ENCODE data around the gene SIPA1L3.

The SIPA1L3 gene

DNA sequence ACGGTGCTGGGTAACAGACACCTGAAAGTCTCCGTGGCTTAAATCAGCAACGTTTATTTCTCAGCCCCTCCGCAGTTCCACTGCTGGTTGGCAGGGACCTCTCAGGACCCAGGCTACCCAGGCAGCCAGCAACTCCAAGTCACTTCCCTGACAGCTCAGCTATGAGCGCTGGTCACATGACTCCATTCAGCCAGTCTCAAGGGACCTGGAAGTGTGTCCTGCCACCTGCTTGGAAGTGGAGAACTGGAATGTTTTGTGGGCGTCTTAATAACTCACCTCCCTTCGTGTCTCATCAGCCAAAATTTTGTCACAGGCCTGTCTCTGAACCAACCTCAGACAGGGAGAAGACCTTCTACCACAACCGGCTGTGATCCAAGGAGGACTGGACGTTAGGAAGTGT is 244.2 kb downstream of the SIPA1L3 start:
- ChIA-PET CTCF (no interaction called here), POLR2A (ENCODE audit: low non-redundant PET) (no interaction called here)
- TF ChIP-seq, protein P1, sequence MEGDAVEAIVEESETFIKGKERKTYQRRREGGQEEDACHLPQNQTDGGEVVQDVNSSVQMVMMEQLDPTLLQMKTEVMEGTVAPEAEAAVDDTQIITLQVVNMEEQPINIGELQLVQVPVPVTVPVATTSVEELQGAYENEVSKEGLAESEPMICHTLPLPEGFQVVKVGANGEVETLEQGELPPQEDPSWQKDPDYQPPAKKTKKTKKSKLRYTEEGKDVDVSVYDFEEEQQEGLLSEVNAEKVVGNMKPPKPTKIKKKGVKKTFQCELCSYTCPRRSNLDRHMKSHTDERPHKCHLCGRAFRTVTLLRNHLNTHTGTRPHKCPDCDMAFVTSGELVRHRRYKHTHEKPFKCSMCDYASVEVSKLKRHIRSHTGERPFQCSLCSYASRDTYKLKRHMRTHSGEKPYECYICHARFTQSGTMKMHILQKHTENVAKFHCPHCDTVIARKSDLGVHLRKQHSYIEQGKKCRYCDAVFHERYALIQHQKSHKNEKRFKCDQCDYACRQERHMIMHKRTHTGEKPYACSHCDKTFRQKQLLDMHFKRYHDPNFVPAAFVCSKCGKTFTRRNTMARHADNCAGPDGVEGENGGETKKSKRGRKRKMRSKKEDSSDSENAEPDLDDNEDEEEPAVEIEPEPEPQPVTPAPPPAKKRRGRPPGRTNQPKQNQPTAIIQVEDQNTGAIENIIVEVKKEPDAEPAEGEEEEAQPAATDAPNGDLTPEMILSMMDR (conservative IDR thresholded peaks at IDR 0.05; ENCODE audit: low read depth) = no peak

DNA sequence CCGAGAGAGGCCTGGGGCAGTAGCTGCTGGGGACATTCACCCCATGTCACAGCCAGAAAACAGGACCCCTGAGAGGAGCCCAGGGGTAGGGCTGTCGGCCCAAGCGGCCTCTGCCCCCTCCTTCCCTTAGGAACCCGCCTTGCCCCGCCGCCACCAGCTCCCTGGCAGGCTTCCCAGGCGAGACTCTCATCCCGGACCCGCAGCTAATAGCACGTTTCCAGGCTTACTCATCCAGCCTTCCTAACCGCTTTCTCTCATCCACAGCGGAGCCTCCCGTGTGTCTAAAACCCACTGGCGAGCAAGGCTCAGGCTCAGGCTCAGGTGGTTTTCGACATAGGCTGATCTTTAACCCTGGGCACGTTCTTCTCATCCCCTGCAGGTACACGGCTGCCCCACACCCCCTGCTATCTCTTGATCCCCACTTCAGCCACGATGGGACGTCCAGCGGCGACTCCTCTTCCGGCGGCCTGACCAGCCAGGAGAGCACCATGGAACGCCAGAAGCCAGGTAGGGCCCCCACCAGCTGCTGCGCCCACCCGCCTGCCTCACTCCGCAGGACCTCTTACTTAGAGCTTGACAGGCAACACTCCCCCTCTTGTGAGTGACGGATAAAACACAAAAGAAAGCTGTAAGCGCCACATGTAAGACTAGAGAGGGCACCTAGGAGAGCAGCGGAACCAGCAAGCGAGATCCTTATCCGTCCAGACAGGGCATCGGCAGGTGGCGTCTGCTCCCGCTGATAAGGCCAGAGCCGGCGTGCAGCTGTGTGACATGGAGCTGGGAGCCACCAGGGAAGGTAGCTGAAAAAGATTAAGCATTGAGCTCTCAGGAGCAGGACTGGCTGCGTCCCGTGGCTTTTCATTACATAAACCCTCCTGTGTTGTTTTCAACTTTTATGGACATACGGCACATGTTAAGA is 245.7 kb downstream of the SIPA1L3 start:
- peak; percentile 34 for DNase-seq (ENCODE audit: low spot score)
- TF ChIP-seq, protein P1 (conservative IDR thresholded peaks at IDR 0.05; ENCODE audit: low read depth) = no peak
- ChIA-PET POLR2A (ENCODE audit: low non-redundant PET) (no interaction called here), CTCF (interaction anchor here (0.6 to 1.3 kb wide), 2 partner anchors 10 to 58 kb away, joined by 3 to 6 read pairs; no protein-coding TSS in a partner anchor)
- H3K27ac ChIP-seq = peak overlapping the region; percentile 70

More for the DNA sequence above, 244.2 kb downstream of the SIPA1L3 start:
- H3K27ac ChIP-seq = peak overlapping the region; percentile 70
- DNase-seq (ENCODE audit: low spot score) = no peak

DNA sequence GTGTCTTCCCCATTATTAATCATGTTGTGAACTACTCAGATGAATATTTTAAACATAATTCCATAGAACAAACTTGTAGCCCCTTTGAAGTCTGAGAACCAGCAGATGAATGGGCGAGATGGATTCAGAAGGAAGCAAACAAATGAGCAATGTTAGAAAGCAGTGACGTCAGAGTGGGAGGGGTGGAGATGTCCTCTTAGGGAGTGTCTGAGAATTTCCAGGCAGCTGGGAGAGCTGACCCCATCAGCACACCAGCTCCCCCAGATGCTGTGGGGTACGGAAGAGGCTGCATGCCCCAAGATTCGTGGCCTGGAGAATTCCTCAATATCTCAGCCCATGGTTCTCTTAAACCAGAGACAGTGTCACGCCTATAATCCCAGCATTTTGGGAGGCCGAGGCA is 248.4 kb downstream of the SIPA1L3 start:
- no peak for DNase-seq (ENCODE audit: low spot score)
- H3K27ac ChIP-seq = peak overlapping the region; percentile 50
- ChIA-PET POLR2A (ENCODE audit: low non-redundant PET) (no interaction called here), CTCF (no interaction called here)
- TF ChIP-seq, protein P1 (conservative IDR thresholded peaks at IDR 0.05; ENCODE audit: low read depth) = no peak

DNA sequence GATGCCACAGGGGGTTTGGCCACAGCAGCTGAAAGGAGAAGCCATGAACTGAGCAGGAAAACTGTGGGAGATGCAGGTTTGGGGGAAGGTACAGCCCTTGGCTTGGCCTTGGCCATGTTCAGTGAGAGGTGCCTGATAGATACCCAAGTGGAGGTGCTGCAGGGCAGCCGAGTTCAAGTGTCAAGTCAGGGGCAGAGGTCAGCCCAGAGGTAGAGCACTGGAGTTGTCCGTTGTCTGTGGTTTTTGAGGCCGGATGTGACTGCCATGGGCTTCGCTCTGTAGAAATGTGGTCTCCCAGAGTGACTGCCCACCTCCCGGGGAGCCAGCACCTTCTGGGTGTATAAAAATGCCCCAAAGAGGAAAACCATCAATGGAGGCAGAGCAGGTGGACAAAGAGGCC is 251.7 kb downstream of the SIPA1L3 start:
- TF ChIP-seq, protein P1 (conservative IDR thresholded peaks at IDR 0.05; ENCODE audit: low read depth) = no peak
- CTCF ChIA-PET = no interaction called here
- no peak for DNase-seq (ENCODE audit: low spot score)
- POLR2A ChIA-PET (ENCODE audit: low non-redundant PET) = no interaction called here
- peak overlapping the region; percentile 97 for H3K27ac ChIP-seq

DNA sequence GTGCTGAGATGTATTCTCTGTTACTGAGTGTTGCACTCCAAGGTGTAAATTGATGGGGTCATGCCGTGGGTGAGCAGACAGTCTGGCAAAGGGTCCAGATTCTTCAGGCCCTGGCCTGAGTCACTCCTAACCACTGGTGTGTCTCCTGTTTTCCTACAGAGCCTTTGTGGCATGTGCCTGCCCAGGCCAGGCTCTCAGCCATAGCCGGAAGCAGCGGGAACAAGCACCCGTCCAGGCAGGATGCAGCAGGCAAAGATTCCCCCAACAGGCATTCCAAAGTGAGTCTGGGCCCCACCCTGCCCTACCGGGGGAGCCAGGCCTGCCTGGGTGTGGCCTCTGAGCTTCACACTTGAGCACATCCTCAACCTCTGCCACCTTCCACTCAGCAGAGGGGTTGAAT is 255.1 kb downstream of the SIPA1L3 start:
- ChIA-PET CTCF (no interaction called here), POLR2A (ENCODE audit: low non-redundant PET) (no interaction called here)
- TF ChIP-seq, protein P1 (conservative IDR thresholded peaks at IDR 0.05; ENCODE audit: low read depth) = no peak
- DNase-seq (ENCODE audit: low spot score) = peak; percentile 73
- H3K27ac ChIP-seq = peak overlapping the region; percentile 97

DNA sequence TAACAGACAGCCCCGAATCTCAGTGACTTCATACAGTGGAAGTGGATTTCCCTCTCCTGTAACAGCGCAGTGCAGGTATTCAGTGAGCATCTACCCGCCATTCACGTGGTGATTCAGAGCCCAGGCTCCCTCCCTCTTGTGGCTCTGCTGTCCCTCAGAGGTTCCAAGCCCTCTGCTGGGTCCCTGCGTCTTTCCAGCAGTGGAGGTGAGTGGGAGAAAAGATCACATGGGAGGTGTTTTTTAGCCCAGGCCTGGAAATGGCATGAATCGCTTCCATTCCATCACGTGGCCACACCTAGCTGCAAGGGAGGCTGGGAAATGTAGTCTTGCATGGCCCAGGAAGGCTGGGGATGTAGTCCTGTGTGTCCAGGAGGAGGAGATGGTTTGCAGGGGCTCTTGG is 255.6 kb downstream of the SIPA1L3 start:
- ChIA-PET CTCF (no interaction called here), POLR2A (ENCODE audit: low non-redundant PET) (no interaction called here)
- peak overlapping the region; percentile 97 for H3K27ac ChIP-seq
- no peak for DNase-seq (ENCODE audit: low spot score)
- TF ChIP-seq, protein P1 (conservative IDR thresholded peaks at IDR 0.05; ENCODE audit: low read depth) = no peak

Data from RWPE1 (cell line).